ENCODE measurements around the gene CLEC2D. TPM values are rescaled to one million over a fixed set of nuclear protein-coding genes. Genes with fewer than 3 reads are reported as not detected.

The CLEC2D gene
- total and polyA plus RNA-seq, 10 of the 15 experiments (the other 5 are each of a cell fraction or from before 2014, with no cell fraction given) = 4.6 to 29.8 (median 16.0) TPM

- TF ChIP-seq CEBPZ (IDR thresholded peaks at IDR 0.05; ENCODE audit: low read depth, low read length) = no peak
- TF ChIP-seq ZBED1 (IDR thresholded peaks at IDR 0.05; ENCODE audit: borderline replicate concordance) = no peak
- TF ChIP-seq RELB (IDR thresholded peaks at IDR 0.05; ENCODE audit: low read depth) = no peak
- TF ChIP-seq NFYB (IDR thresholded peaks at IDR 0.05; ENCODE audit: insufficient read depth, low read depth, low read length) = no peak
- no peak for TF ChIP-seq JUND (IDR thresholded peaks at IDR 0.05; ENCODE audit: low read depth, low read length)
- TF ChIP-seq GATAD2B (conservative IDR thresholded peaks at IDR 0.05; ENCODE audit: low read depth) = no peak
- TF ChIP-seq EZH2 (IDR thresholded peaks at IDR 0.05; ENCODE audit: borderline replicate concordance, control insufficient read depth, low read depth, low read length) = no peak
- TF ChIP-seq ZNF24 (IDR thresholded peaks at IDR 0.05) = peak; percentile 91; the same call in 1 of the 2 replicates
- 0 out of 2 replicates have a peak, but pooled peaks have one; percentile 13 for TF ChIP-seq CREM (IDR thresholded peaks at IDR 0.05; ENCODE audit: low read depth)
- TF ChIP-seq REST (IDR thresholded peaks at IDR 0.05; ENCODE audit: low read depth, low read length) = no peak
- no peak for TF ChIP-seq IKZF1 (conservative IDR thresholded peaks at IDR 0.05)
- TF ChIP-seq FOXK2 (IDR thresholded peaks at IDR 0.05) = no peak
- TF ChIP-seq TCF7 (IDR thresholded peaks at IDR 0.05; ENCODE audit: borderline replicate concordance) = no peak
- TF ChIP-seq MEF2A (IDR thresholded peaks at IDR 0.05; ENCODE audit: insufficient read depth, low read depth, low read length) = no peak
- TF ChIP-seq ATF7 (IDR thresholded peaks at IDR 0.05; ENCODE audit: low read depth) = peak; percentile 41; the same call in 1 of the 2 replicates
- no peak for TF ChIP-seq ZBTB40 (IDR thresholded peaks at IDR 0.05; ENCODE audit: borderline replicate concordance)
- no peak for TF ChIP-seq SMAD1 (IDR thresholded peaks at IDR 0.05; ENCODE audit: low read depth, partially characterized antibody)
These were observed 1.9 kb upstream of the CLEC2D start (continued) for GRCh38 chr12:9667403-9668160.

Data from GM12878 (cell line).